ENCODE measurements around the gene FOXP4.

Gene FOXP4

GRCh38 chr6:41630069-41630468, 83.9 kb downstream of the FOXP4 start:
- TF ChIP-seq POLR2AphosphoS5 (IDR thresholded peaks at IDR 0.05; ENCODE audit: low read depth, low read length) (no peak), TAF1 (IDR thresholded peaks at IDR 0.05; ENCODE audit: borderline replicate concordance, low read depth, low read length) (no peak), POLR2A (IDR thresholded peaks at IDR 0.05; ENCODE audit: low read depth, low read length) (no peak)
- DNase-seq (ENCODE audit: insufficient read length) = no peak
- no peak for FAIRE-seq

- TF ChIP-seq POLR2A (IDR thresholded peaks at IDR 0.05; ENCODE audit: low read depth, low read length) = no peak
- TF ChIP-seq TAF1 (IDR thresholded peaks at IDR 0.05; ENCODE audit: borderline replicate concordance, low read depth, low read length) = no peak
- TF ChIP-seq POLR2AphosphoS5 (IDR thresholded peaks at IDR 0.05; ENCODE audit: low read depth, low read length) = no peak
- FAIRE-seq (no peak), DNase-seq (ENCODE audit: insufficient read length) (no peak)
Measured at GRCh38 chr6:41630946-41631345, 84.8 kb downstream of the FOXP4 start.

- TF ChIP-seq POLR2AphosphoS5 (IDR thresholded peaks at IDR 0.05; ENCODE audit: low read depth, low read length) (no peak), TAF1 (IDR thresholded peaks at IDR 0.05; ENCODE audit: borderline replicate concordance, low read depth, low read length) (no peak), POLR2A (IDR thresholded peaks at IDR 0.05; ENCODE audit: low read depth, low read length) (no peak)
- FAIRE-seq (no peak), DNase-seq (ENCODE audit: insufficient read length) (no peak)
Measured at GRCh38 chr6:41633056-41633634, 87.0 kb downstream of the FOXP4 start.

GRCh38 chr6:41634657-41635056, 88.5 kb downstream of the FOXP4 start:
- no peak for DNase-seq (ENCODE audit: insufficient read length)
- TF ChIP-seq POLR2A (IDR thresholded peaks at IDR 0.05; ENCODE audit: low read depth, low read length) (no peak), POLR2AphosphoS5 (IDR thresholded peaks at IDR 0.05; ENCODE audit: low read depth, low read length) (no peak), TAF1 (IDR thresholded peaks at IDR 0.05; ENCODE audit: borderline replicate concordance, low read depth, low read length) (no peak)
- no peak for FAIRE-seq

GRCh38 chr6:41635365-41635764, 89.2 kb downstream of the FOXP4 start:
- DNase-seq (ENCODE audit: insufficient read length) = no peak
- no peak for TF ChIP-seq POLR2A (IDR thresholded peaks at IDR 0.05; ENCODE audit: low read depth, low read length)
- no peak for TF ChIP-seq TAF1 (IDR thresholded peaks at IDR 0.05; ENCODE audit: borderline replicate concordance, low read depth, low read length)
- no peak for TF ChIP-seq POLR2AphosphoS5 (IDR thresholded peaks at IDR 0.05; ENCODE audit: low read depth, low read length)
- no peak for FAIRE-seq

GRCh38 chr6:41636833-41637193, 90.6 kb downstream of the FOXP4 start:
- no peak for FAIRE-seq
- TF ChIP-seq TAF1 (IDR thresholded peaks at IDR 0.05; ENCODE audit: borderline replicate concordance, low read depth, low read length) (no peak), POLR2A (IDR thresholded peaks at IDR 0.05; ENCODE audit: low read depth, low read length) (no peak), POLR2AphosphoS5 (IDR thresholded peaks at IDR 0.05; ENCODE audit: low read depth, low read length) (no peak)
- no peak for DNase-seq (ENCODE audit: insufficient read length)

GRCh38 chr6:41637194-41638001, 91.2 kb downstream of the FOXP4 start:
- no peak for DNase-seq (ENCODE audit: insufficient read length)
- no peak for FAIRE-seq
- no peak for TF ChIP-seq TAF1 (IDR thresholded peaks at IDR 0.05; ENCODE audit: borderline replicate concordance, low read depth, low read length)
- no peak for TF ChIP-seq POLR2A (IDR thresholded peaks at IDR 0.05; ENCODE audit: low read depth, low read length)
- TF ChIP-seq POLR2AphosphoS5 (IDR thresholded peaks at IDR 0.05; ENCODE audit: low read depth, low read length) = no peak

- no peak for DNase-seq (ENCODE audit: insufficient read length)
- FAIRE-seq = no peak
- TF ChIP-seq POLR2AphosphoS5 (IDR thresholded peaks at IDR 0.05; ENCODE audit: low read depth, low read length) (no peak), TAF1 (IDR thresholded peaks at IDR 0.05; ENCODE audit: borderline replicate concordance, low read depth, low read length) (no peak), POLR2A (IDR thresholded peaks at IDR 0.05; ENCODE audit: low read depth, low read length) (no peak)
Measured at GRCh38 chr6:41638002-41638934, 92.1 kb downstream of the FOXP4 start, which contains the start of gene MDFI. Gene MDFI, plus strand, starts transcription at chr6:41638468. Its CDS starts 282 bp downstream, at chr6:41638750.

GRCh38 chr6:41638935-41639808, 93.0 kb downstream of the FOXP4 start:
- TF ChIP-seq TAF1 (IDR thresholded peaks at IDR 0.05; ENCODE audit: borderline replicate concordance, low read depth, low read length) (no peak), POLR2A (IDR thresholded peaks at IDR 0.05; ENCODE audit: low read depth, low read length) (no peak), POLR2AphosphoS5 (IDR thresholded peaks at IDR 0.05; ENCODE audit: low read depth, low read length) (no peak)
- no peak for FAIRE-seq
- no peak for DNase-seq (ENCODE audit: insufficient read length)

GRCh38 chr6:41639809-41640371, 93.7 kb downstream of the FOXP4 start:
- no peak for FAIRE-seq

More at GRCh38 chr6:41639809-41640371, 93.7 kb downstream of the FOXP4 start:
- DNase-seq (ENCODE audit: insufficient read length) = no peak
- TF ChIP-seq TAF1 (IDR thresholded peaks at IDR 0.05; ENCODE audit: borderline replicate concordance, low read depth, low read length) = no peak
- TF ChIP-seq POLR2A (IDR thresholded peaks at IDR 0.05; ENCODE audit: low read depth, low read length) = no peak
- TF ChIP-seq POLR2AphosphoS5 (IDR thresholded peaks at IDR 0.05; ENCODE audit: low read depth, low read length) = no peak
